ENCODE data around the gene DCDC1. TPM values are rescaled to one million over a fixed set of nuclear protein-coding genes. Genes with fewer than 3 reads are reported as not detected.

Gene DCDC1
- total RNA-seq, 4 donors from 2014 or later, result 0.26 to 8.0 (median 1.5) TPM

- Histone ChIP-seq H3K4me3 (no peak overlapping the region), H3K27me3 (no peaks in the 10 kb centered on the region), H3K4me1 (no peaks in the 10 kb centered on the region), H3K27ac (no peak overlapping the region), H3K9me3 (no peaks in the 10 kb centered on the region), H3K36me3 (no peaks in the 10 kb centered on the region)
- intact Hi-C loops (cut with DNase I; ENCODE audit: low total_unique reads), result no loop called here
- DNase-seq, result no peak
- no peak for TF ChIP-seq POLR2A (IDR thresholded peaks at IDR 0.05)
- TF ChIP-seq, protein P1, sequence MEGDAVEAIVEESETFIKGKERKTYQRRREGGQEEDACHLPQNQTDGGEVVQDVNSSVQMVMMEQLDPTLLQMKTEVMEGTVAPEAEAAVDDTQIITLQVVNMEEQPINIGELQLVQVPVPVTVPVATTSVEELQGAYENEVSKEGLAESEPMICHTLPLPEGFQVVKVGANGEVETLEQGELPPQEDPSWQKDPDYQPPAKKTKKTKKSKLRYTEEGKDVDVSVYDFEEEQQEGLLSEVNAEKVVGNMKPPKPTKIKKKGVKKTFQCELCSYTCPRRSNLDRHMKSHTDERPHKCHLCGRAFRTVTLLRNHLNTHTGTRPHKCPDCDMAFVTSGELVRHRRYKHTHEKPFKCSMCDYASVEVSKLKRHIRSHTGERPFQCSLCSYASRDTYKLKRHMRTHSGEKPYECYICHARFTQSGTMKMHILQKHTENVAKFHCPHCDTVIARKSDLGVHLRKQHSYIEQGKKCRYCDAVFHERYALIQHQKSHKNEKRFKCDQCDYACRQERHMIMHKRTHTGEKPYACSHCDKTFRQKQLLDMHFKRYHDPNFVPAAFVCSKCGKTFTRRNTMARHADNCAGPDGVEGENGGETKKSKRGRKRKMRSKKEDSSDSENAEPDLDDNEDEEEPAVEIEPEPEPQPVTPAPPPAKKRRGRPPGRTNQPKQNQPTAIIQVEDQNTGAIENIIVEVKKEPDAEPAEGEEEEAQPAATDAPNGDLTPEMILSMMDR (IDR thresholded peaks at IDR 0.05), result no peak
Observed at GRCh38 chr11:30821438-30821965, 548.0 kb downstream of the DCDC1 start.

DNA sequence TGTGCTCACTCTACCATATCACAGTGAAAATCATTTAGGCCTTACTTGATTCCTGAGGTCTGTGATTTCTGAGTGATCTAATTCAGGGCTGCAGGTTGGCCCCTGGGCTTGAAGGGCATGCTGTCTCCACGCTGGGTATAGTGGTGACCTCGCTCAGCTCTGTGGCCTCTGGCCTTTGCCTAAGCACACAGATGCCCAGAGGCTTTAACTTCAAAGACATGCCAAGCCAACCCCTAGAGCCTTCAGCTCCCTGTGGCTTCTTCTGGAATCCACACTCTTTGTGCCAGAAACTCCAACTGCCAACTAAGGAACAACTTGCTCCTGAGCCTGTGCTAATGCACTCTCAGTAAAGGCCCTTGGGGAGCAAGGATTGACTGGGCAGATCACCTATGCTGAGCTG, 550.8 kb downstream of the DCDC1 start:
- Histone ChIP-seq H3K36me3 (no peaks in the 10 kb centered on the region), H3K27ac (no peak overlapping the region), H3K9me3 (no peaks in the 10 kb centered on the region), H3K4me3 (no peak overlapping the region), H3K27me3 (no peaks in the 10 kb centered on the region), H3K4me1 (no peaks in the 10 kb centered on the region)
- TF ChIP-seq, protein P1 (IDR thresholded peaks at IDR 0.05), result no peak
- TF ChIP-seq POLR2A (IDR thresholded peaks at IDR 0.05), result no peak
- DNase-seq, result no peak
- intact Hi-C loops (cut with DNase I; ENCODE audit: low total_unique reads), result no loop called here

DNA sequence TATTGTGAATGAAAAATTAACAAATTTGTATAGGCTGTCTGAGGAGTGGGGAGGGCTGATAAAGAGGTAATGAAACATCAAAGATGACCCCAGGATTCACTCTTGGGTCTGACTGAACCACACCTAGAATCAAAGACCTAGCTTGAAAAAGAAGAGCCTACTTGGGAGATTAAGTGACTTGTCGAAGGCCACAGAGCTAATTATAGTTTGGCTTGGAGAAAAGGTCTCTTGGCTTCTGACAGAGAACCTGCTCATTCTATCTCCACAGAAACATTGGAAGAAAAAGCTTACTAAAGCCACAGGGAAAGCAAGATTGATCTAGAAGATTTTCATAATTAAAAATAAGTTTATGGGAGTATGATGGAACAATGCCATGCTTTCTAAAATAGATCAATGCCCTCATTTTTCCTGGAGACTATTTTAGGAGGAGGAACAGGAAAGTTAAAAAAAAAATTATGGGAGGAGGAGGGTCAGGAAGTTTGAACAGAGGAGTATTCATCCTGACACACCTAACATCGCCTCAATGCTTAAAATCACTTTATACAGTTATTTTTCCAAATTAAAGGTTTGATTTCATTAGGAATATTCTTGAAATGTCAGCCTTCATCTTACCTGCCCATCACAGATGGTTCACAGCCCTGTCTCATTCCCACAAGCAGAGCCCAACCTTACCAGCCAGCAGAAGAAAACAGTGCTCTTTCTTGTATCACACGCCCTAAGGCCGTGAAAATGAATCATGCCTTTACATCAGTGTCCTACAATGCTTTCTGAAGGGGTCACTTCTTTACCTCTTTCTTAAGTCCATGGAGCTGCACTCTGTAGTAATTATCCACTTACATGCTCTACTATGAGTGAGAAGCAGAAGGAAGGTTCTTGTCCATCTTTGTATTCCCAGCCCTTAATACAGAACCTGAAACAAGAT, 552.3 kb downstream of the DCDC1 start:
- Histone ChIP-seq H3K4me3 (no peak overlapping the region), H3K4me1 (no peaks in the 10 kb centered on the region), H3K36me3 (no peaks in the 10 kb centered on the region), H3K27ac (no peak overlapping the region), H3K9me3 (no peaks in the 10 kb centered on the region), H3K27me3 (no peaks in the 10 kb centered on the region)
- no peak for TF ChIP-seq POLR2A (IDR thresholded peaks at IDR 0.05)
- TF ChIP-seq, protein P1 (IDR thresholded peaks at IDR 0.05), result no peak
- intact Hi-C loops (cut with DNase I; ENCODE audit: low total_unique reads), result no loop called here
- no peak for DNase-seq

GRCh38 chr11:30815619-30816018, 553.9 kb downstream of the DCDC1 start:
- no peak for TF ChIP-seq POLR2A (IDR thresholded peaks at IDR 0.05)
- H3K4me3 ChIP-seq, result no peak overlapping the region
- no peaks in the 10 kb centered on the region for H3K9me3 ChIP-seq
- intact Hi-C loops (cut with DNase I; ENCODE audit: low total_unique reads), result no loop called here
- no peaks in the 10 kb centered on the region for H3K36me3 ChIP-seq
- no peak for DNase-seq
- no peaks in the 10 kb centered on the region for H3K4me1 ChIP-seq
- H3K27ac ChIP-seq, result no peak overlapping the region
- no peaks in the 10 kb centered on the region for H3K27me3 ChIP-seq

GRCh38 chr11:30814737-30815136, 554.8 kb downstream of the DCDC1 start:
- Histone ChIP-seq H3K4me1 (no peaks in the 10 kb centered on the region), H3K27me3 (no peaks in the 10 kb centered on the region), H3K9me3 (no peaks in the 10 kb centered on the region), H3K4me3 (no peak overlapping the region), H3K27ac (no peak overlapping the region), H3K36me3 (no peaks in the 10 kb centered on the region)
- intact Hi-C loops (cut with DNase I; ENCODE audit: low total_unique reads), result no loop called here
- no peak for DNase-seq
- TF ChIP-seq, protein P1 (IDR thresholded peaks at IDR 0.05), result no peak
- TF ChIP-seq POLR2A (IDR thresholded peaks at IDR 0.05), result no peak

Other genes starting within 250 kb of the DCDC1 start
- 10 to 100 TPM; 19.6 to 33.9 (median 23.0) TPM for gene DNAJC24, start 121 bp upstream of the DCDC1 start, total RNA-seq
- gene IMMP1L, start 139.9 kb upstream of the DCDC1 start, total RNA-seq, result 10 to 100 TPM in 3 of 4 donors, 1 to 10 TPM in 1; 2.6 to 32.2 (median 19.8) TPM
- 10 to 100 TPM; 18.4 to 51.2 (median 21.2) TPM for gene ELP4, start 140.0 kb upstream of the DCDC1 start, total RNA-seq

Data from uterus (tissue), 4 donors.